GM21381 (cell line): ENCODE data around the gene NLRP1.
A peak's percentile ranks its signal among the peaks of the same experiment; 100 is the strongest.
"Not testable (repeated sequence)": the region's sequence is repeated elsewhere in the genome, so short reads cannot be mapped to it uniquely, and the experiment has no call there.

Experiments
- ATAC-seq: cut with Tn5 transposase; IDR thresholded peaks from one replicate; pipeline ENCODE4 v1.9.1; 2021; ENCODE audit warnings: mild to moderate bottlenecking, moderate library complexity; ENCODE audit not compliant: unreplicated experiment

The NLRP1 gene

GRCh38 chr17:5588584-5588983 is 4.3 kb upstream of the NLRP1 start:
- no peak for ATAC-seq

GRCh38 chr17:5587438-5588032 is 3.2 kb upstream of the NLRP1 start:
- no peak for ATAC-seq

DNA sequence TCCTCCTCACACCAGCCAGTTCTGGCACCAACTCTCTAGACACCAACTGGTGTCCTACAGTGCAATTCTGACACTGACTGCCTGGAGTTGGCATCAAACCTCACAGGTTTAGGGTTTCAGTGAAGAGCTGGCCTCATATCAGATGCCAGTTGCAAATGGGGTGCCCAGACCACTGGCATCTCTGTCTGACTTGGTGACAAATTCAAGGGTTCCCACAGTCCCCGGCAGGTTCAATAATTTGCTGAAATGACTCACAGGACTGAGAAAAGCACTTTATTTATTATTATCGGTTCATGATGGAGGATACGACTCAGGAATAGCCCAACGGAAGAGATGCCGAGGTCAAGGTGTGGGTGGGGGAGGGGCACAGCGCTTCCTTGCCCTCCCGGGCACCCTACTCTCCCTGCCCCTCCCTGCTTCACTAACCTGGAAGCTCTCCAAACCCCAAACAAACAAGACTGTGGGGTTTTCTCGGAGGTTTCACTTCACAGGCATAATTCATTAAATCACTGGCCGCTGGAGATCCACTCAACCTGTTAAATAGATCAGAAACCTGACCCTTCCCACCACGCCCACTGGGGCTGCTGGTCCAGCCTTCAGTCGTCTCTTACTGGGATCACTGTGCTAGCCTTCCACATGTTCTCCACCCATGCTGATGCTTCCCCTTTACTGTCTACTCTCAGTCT is 1.7 kb upstream of the NLRP1 start:
- ATAC-seq: no peak

DNA sequence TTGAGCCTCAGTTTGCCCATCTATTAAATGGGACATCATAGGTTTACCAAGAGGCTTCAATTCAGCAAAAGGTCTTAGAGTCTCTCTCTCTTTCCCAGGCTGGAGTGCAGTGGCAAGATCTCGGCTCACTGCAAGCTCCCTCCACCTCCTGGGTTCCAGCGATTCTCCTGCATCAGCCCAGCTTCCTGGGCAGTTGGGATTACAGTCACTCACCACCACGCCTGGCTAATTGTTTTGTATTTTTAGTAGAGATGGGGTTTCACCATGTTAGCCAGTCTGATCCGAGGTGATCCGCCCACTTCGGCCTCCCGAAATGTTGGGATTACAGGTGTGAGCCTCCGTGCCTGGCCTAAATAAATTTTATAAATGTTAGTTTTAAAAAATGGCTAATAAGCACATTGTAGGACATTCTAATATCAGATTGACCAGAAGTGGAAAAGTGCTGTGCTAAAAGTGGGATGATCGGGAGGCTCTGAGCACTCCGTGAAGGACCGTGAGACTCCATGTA is 1.0 kb upstream of the NLRP1 start:
- no peak for ATAC-seq

- peak; percentile 9 for ATAC-seq
Observed at GRCh38 chr17:5583426-5584382, 605 bp downstream of the NLRP1 start.

DNA sequence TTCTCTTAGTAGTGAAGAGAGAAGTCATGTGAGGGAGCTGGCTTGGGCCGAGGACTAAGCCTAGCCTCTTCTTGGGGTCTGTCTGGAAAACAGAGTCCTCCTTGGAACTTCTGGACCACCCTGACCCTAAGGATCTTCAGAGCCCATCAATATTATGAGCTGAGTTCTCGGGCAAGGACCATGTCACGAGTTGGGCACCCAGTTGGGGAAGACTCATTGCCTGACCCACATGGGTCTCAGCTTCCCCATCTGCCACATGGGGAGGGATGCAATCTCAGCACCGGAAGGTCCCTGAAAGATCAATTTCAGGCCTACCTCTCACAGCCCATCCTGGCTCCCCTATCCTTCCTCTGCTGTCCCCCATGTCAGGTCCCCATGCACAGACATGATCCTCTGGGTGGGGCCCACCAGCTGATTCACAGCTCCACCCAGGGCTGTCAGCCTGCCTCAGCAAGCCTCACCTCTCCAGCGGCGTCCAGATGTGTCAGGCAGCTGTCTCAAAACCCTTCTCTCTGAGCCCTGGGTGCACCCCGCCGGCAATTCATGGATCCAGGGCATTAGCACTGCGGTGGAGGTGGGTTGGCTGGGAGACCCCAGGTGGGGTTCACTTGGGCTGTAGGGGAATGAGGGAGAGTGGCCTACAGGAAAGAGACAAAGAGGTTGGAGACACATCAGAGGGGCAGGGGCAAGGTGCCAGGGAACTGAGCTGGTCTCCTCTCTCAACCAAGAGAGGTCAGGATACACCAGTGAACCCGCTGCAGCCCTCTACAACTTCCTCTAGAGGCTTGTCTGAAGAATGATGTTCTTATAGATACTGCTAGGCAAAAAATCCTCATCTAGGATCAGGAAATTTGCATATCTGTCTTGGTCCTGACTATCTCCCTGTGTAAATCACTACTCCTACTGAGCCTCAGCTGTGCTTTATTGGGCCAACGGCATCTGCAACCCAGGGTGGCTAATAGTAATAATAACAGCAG is 1.8 kb downstream of the NLRP1 start:
- no peak for ATAC-seq

- no peak for ATAC-seq
Observed at GRCh38 chr17:5581655-5582054, 2.7 kb downstream of the NLRP1 start.

DNA sequence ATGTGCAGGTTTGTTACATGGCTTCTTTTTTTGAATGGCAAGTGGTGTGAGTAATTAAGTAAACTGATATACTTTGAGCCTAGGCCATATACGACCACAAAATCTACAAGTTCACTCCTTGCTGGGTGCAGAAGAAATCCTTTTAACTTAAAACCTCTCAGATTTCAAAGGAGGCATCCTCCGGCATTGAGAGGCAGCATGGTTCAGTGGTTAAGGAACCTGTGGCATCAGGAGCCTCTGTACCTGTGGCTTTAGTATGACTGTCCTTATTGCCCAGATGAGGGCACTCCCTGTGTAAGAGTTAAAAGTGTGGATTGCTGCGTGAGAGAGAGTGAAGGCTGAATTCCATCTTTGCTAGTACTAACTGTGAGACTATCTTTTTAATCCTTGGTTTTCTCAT is 3.3 kb downstream of the NLRP1 start:
- no peak for ATAC-seq

- ATAC-seq: no peak
Observed at GRCh38 chr17:5580367-5580766, 3.9 kb downstream of the NLRP1 start.

- ATAC-seq: not testable (repeated sequence)
Observed at GRCh38 chr17:5578768-5579167, 5.5 kb downstream of the NLRP1 start.

GRCh38 chr17:5573017-5573416 is 11.3 kb downstream of the NLRP1 start:
- ATAC-seq: not testable (repeated sequence)

GRCh38 chr17:5571281-5571680 is 13.0 kb downstream of the NLRP1 start:
- no peak for ATAC-seq

GRCh38 chr17:5565808-5566207 is 18.5 kb downstream of the NLRP1 start:
- no peak for ATAC-seq

DNA sequence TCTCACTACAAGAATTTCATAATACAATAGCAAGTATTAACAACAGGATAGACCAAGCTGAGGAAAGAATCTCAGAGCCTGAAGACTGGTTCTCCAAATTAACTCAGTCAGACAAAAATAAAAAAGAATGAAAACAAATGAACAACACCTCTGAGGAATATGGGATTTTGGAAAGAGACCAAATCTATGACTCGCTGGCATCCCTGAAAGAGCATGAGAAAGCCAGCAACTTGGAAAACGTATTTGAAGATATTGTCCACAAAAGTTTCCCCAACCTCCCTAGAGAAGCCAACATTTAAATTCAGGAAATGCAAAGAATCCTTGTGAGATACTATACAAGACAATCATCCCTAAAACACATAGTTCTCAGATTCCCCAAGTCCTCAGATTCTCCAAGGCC is 20.9 kb downstream of the NLRP1 start:
- no peak for ATAC-seq

DNA sequence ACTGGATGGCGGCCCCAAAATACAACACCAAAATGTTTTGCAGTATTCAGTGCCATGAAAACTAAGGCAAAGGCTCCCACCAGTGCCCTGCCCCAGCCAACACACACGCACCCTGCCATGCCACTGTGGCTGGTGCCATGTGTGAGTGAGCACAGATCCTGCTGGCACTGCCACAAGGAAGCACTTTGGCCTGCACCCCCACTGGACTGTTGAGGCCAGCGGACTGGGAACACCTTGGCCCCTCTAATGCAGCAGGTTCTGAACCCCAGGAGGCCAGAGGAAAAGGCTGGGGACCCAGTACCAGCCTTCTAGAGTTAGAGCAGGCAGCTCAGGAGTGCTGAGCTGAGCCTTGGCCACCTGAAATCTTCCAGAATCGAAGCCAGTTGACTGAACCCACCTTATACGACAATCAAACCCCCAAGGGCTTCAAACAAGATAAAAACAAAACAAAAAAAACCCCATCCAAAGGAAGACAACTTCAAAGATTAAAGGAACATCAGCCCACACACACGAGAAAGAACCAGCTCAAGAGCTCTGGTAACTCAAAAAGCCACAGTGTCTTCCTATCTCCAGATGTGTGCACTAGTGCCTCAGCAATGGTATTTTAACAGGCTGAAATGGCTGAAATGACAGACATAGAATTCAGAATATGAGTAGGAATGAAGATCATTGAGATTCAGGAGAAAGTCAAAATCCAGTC is 21.5 kb downstream of the NLRP1 start:
- no peak for ATAC-seq

GRCh38 chr17:5561736-5562571 is 22.4 kb downstream of the NLRP1 start:
- no peak for ATAC-seq

- no peak for ATAC-seq
Observed at GRCh38 chr17:5560361-5560988, 23.8 kb downstream of the NLRP1 start.
